Body of pancreas (tissue), 4 donors: ENCODE results near the gene TSPOAP1. TPM values are rescaled to one million over a fixed set of nuclear protein-coding genes. Genes with fewer than 3 reads are reported as not detected.

Experiments
- ATAC-seq: fragments of 150-250 bp; one replicate; pipeline ENCODE4 v1.9.1; 2016
- DNase-seq, 4 donors: peaks; one replicate each; pipeline ENCODE4 v3.0.0-alpha.2; 2019
- H3K27ac ChIP-seq, 4 donors: fragments of 200-600 bp; sonication (generic); 1 replicate in 3 of 4; 2 replicates in 1 of 4; pipeline versions ENCODE4 v1.5.1 to v1.6.1; 2016 to 2019; ENCODE audit warnings: mild to moderate bottlenecking in 1 of 4, mixed read lengths in 1 of 4, moderate library complexity in 1 of 4
- H3K27me3 ChIP-seq, 2 donors: fragments of 200-600 bp; sonication (generic); one replicate each; pipeline ENCODE4 v1.6.0; 2016; ENCODE audit warnings: mild to moderate bottlenecking in 1 of 2
- H3K36me3 ChIP-seq, 2 donors: fragments of 200-600 bp; sonication (generic); replicated peaks in 1 of 2; 2 replicates each; pipeline ENCODE4 v1.5.1; 2016; ENCODE audit warnings: low read depth in 2 of 2; ENCODE audit not compliant: insufficient read depth in 1 of 2
- H3K4me1 ChIP-seq: fragments of 200-600 bp; sonication (generic); one replicate; pipeline ENCODE4 v1.6.0; 2016
- H3K4me3 ChIP-seq, 2 donors: fragments of 200-600 bp; sonication (generic); 1 replicate in 1 of 2; 2 replicates in 1 of 2; pipeline ENCODE4 v1.5.1; 2016 to 2019
- H3K9me3 ChIP-seq, 3 donors: fragments of 200-600 bp; sonication (generic); 1 replicate in 2 of 3; 2 replicates in 1 of 3; pipeline ENCODE4 v1.5.1; 2016
- CTCF ChIP-seq, 7 experiments: fragments of 450-650 bp in 4 of 7; fragments of 200-600 bp in 3 of 7; sonication (generic) in 3 of 7; IDR thresholded peaks; one replicate each; pipeline ENCODE4 v1.5.1; 2016 to 2019; ENCODE audit warnings: antibody characterized with exemption in 7 of 7
- POLR2A ChIP-seq, 3 donors: fragments of 450-650 bp; IDR thresholded peaks; one replicate each; pipeline ENCODE4 v1.6.1; 2016; ENCODE audit warnings: antibody characterized with exemption in 3 of 3, mild to moderate bottlenecking in 2 of 3
- WGBS, 2 donors: methylation state at CpG; one replicate each; pipeline ENCODE4 v1.1.5; 2017; 5-methylcytosine and 5-hydroxymethylcytosine counted together
- intact Hi-C: fragments of 100-400 bp; cut with DNase I; formaldehyde crosslinking; loops from one replicate; pipeline ENCODE4 v1.15.1; 2023
- total RNA-seq, 2 donors: library from RNA; depleted of rRNA; stranded (reverse); fragments of >200 nt; gene quantifications; one replicate each; pipeline ENCODE4 v1.1.0, GENCODE V29; 2016

Gene TSPOAP1
- total RNA-seq, 2 donors from 2014 or later, result 21.0 to 22.7 TPM

DNA sequence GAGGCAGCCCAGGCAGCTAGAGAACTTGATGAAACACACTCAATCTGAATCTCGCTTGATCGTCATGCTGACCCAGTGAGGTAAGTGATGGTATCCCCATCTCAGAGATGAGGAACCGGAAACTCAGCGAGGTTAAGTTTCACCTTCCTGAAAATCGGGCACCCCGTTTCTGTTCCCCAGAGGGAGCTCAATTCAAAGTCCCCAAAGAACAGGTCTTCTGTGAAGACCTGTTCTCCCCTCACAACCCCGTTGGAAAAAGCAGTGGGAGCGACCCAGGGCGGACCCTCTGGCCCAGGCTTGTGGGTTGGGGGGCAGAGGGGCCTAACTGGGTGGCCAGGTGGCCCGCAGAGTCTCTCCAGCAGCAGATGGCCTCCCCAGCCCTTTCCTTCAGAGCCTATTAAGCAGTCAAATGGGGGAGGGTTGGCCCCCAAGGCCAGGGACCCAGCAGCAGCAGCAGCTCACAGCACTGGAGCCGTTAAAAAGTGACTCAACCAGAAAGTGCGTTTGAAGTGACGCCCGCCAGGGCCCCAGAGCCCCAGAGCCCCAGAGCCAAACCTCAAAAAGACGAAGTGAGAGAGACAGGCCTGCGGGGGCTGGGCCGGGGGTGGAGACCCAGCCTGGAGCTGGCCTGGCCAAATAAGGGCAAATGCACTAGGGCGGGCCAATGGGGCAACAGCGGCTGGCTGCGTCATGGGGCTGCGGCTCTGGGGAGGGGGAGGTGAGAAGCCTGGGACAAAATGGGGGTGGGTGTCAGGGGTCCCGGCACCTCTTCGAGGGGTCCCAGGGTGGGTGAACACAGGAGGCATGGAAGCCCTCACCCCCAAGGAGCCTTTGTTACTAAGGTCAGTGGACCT, 9.2 kb upstream of the TSPOAP1 start:
- H3K4me1 ChIP-seq, result no peaks in the 10 kb centered on the region
- no peaks in the 10 kb centered on the region for H3K27me3 ChIP-seq
- DNase-seq (peak; percentile 29 to 79 (median 40)), ATAC-seq (peak; percentile 44)
- intact Hi-C loops, result no loop called here
- 24 to 38% methylated on average over 16 to 23 of the region's 23 CpGs for WGBS, 2 donors
- no peaks in the 10 kb centered on the region for H3K36me3 ChIP-seq
- peak overlapping the region in 2 of 4 donors; percentile 59 to 82 for H3K27ac ChIP-seq
- TF ChIP-seq CTCF (IDR thresholded peaks at IDR 0.05), result no peak
- peak in 2 of 3 donors; percentile 33 to 60 for TF ChIP-seq POLR2A (IDR thresholded peaks at IDR 0.05)
- H3K9me3 ChIP-seq, result no peaks in the 10 kb centered on the region
- no peak overlapping the region for H3K4me3 ChIP-seq

DNA sequence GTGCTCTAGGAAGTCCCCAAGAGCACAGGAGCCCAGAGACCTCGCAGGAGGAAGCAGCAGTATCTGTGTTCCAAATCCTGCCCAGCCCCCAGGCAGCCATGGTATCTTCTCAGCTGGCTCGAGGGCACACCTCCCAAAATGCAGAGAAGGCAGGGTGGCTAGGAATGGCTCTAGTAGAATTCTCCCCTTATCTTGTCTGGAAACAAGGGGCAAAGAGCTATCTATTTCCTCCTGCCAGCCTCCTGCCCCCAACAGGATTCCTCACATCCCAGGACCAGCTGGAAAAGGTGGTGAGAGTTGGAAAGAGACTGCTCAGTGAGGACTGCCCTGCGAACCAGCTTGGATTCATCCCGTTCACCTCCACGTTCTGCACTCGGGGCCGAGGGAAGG, 8.6 kb upstream of the TSPOAP1 start:
- Histone ChIP-seq H3K9me3 (no peaks in the 10 kb centered on the region), H3K27me3 (no peaks in the 10 kb centered on the region), H3K36me3 (no peaks in the 10 kb centered on the region), H3K4me3 (no peak overlapping the region), H3K27ac (peak overlapping the region in 2 of 4 donors; percentile 59 to 82), H3K4me1 (no peaks in the 10 kb centered on the region)
- intact Hi-C loops, result no loop called here
- no peak for DNase-seq
- WGBS, 2 donors, result 9 to 17% methylated on average over 7 of the region's 7 CpGs
- TF ChIP-seq CTCF (IDR thresholded peaks at IDR 0.05), result no peak
- TF ChIP-seq POLR2A (IDR thresholded peaks at IDR 0.05), result no peak
- no peak for ATAC-seq

DNA sequence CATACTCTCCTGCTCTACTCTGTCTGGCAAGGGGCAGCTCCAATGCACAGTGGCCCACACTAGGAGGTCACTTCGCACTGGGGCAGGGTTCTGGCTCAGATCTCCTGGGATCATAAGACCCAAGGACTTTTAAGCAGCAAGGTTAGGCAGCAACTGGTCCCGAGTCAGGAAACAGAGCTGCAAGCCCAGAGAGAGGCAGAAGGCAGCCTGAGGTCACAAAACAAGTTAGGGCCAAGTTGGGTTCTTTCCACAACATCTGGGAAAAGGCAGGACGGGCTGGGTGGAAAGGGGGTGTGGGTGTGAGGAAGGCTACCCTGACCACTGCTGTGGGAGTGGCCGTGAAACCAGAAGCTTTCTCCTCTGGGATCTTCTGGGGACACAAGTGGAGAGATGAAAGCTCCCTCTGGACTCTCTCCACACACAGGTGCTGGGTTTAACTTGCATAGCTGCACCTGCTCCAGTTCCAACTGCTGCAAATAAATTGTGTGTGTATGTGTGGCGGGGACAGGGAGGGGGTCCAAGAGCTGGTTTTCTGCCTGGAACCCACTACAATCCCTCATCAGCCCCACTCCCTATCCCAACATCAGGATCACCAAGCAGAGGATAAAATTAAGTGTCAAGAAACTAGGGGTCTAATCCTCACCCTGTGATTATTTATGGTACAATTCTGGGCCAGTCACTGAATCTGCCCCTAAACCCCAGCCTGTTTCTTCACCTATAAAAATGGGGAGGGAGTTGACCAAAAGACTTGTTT, 8.0 kb upstream of the TSPOAP1 start:
- intact Hi-C loops, result no loop called here
- Histone ChIP-seq H3K9me3 (no peaks in the 10 kb centered on the region), H3K4me1 (no peaks in the 10 kb centered on the region), H3K27ac (peak overlapping the region in 2 of 4 donors; percentile 11 to 82), H3K36me3 (no peaks in the 10 kb centered on the region), H3K27me3 (no peaks in the 10 kb centered on the region), H3K4me3 (no peak overlapping the region)
- TF ChIP-seq POLR2A (IDR thresholded peaks at IDR 0.05) (no peak), CTCF (IDR thresholded peaks at IDR 0.05) (no peak)
- peak in 1 of 4 donors; percentile 26 for DNase-seq
- ATAC-seq, result no peak
- 30 to 39% methylated on average over 5 of the region's 5 CpGs for WGBS, 2 donors

GRCh38 chr17:58335779-58336455, 7.3 kb upstream of the TSPOAP1 start:
- DNase-seq (peak in 1 of 4 donors; percentile 32), ATAC-seq (no peak)
- intact Hi-C loops, result no loop called here
- 62 to 80% methylated on average over 3 to 4 of the region's 4 CpGs for WGBS, 2 donors
- H3K4me1 ChIP-seq, result no peaks in the 10 kb centered on the region
- H3K9me3 ChIP-seq, result no peaks in the 10 kb centered on the region
- TF ChIP-seq CTCF (IDR thresholded peaks at IDR 0.05) (no peak), POLR2A (IDR thresholded peaks at IDR 0.05) (peak in 1 of 3 donors; percentile 23)
- no peaks in the 10 kb centered on the region for H3K36me3 ChIP-seq
- H3K27me3 ChIP-seq, result no peaks in the 10 kb centered on the region
- peak overlapping the region in 2 of 4 donors; percentile 11 to 82 for H3K27ac ChIP-seq
- H3K4me3 ChIP-seq, result no peak overlapping the region
